ENCODE results near the gene GPATCH4.
"Not testable (repeated sequence)": the region's sequence is repeated elsewhere in the genome, so short reads cannot be mapped to it uniquely, and the experiment has no call there.

The GPATCH4 gene

DNA sequence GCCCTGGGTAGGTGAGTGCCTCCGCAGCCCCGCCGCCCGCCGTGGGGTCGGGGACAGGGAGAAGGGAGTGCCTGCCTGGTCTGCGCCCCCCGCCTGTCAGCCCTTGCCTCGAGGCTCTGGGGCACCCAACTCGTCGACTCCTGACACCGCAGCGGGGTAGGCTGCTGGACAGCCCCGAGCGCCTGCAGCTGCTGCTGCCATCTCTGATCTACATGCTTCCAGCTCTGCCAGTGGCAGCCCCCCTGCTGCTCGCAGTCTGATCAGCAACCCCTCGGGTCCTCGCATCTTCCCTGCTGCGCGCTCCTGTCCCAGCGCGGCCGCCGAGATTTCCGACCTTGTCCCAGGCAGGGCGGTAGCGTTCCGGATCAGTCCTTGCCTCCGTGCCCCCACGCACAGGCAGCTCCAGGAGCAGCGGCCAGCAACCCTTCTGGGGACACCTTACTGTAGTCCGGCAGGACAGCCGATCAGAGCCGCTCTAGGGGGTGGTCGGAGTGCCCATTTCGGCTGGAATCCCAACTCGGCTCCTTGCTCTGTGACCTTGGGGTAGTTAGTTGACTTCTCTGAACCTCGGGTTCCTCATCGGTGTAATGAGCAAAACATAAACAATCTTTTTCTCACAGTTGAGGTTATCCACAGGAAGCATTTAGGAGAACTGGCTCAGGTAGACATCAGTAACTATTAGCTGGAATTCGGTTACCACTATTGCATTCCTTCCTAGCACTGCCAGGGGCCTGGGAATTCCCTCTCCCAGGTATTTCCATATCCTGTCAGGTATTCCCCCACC lies 41.2 kb upstream of the GPATCH4 start:
- Histone ChIP-seq H2AFZ (ENCODE audit: low read length, unreplicated experiment) (no peak overlapping the region), H3K36me3 (ENCODE audit: insufficient read depth, low read length) (no peaks in the 10 kb centered on the region), H3K4me3 (ENCODE audit: low read depth, low read length) (no peak overlapping the region), H3K79me2 (ENCODE audit: control insufficient read depth, insufficient read depth, low read length, unreplicated experiment) (no peaks in the 10 kb centered on the region), H3K27me3 (ENCODE audit: insufficient read depth, low read length) (peaks cover 98% of the 10 kb centered on the region), H3K27ac (ENCODE audit: low read depth, low read length) (no peak overlapping the region), H3K4me1 (ENCODE audit: control insufficient read depth, insufficient read depth, low read length, unreplicated experiment) (no peaks in the 10 kb centered on the region)

- H3K36me3 ChIP-seq (ENCODE audit: insufficient read depth, low read length): no peaks in the 10 kb centered on the region
- no peak within 1 kb of the TSS for H3K4me3 ChIP-seq (ENCODE audit: low read depth, low read length)
- no peak within 1 kb of the TSS for H3K27ac ChIP-seq (ENCODE audit: low read depth, low read length)
- no peaks in the 10 kb centered on the region for H3K79me2 ChIP-seq (ENCODE audit: control insufficient read depth, insufficient read depth, low read length, unreplicated experiment)
- peaks cover 95% of the 10 kb centered on the region for H3K27me3 ChIP-seq (ENCODE audit: insufficient read depth, low read length)
- H3K4me1 ChIP-seq (ENCODE audit: control insufficient read depth, insufficient read depth, low read length, unreplicated experiment): no peaks in the 10 kb centered on the region
- no peak within 1 kb of the TSS for H2AFZ ChIP-seq (ENCODE audit: low read length, unreplicated experiment)
These were observed 40.5 kb upstream of the GPATCH4 start, which contains the start of gene BCAN for GRCh38 chr1:156641761-156642264. BCAN (plus strand) TSS chr1:156642117; CDS start chr1:156646055, 3,938 bp downstream.

DNA sequence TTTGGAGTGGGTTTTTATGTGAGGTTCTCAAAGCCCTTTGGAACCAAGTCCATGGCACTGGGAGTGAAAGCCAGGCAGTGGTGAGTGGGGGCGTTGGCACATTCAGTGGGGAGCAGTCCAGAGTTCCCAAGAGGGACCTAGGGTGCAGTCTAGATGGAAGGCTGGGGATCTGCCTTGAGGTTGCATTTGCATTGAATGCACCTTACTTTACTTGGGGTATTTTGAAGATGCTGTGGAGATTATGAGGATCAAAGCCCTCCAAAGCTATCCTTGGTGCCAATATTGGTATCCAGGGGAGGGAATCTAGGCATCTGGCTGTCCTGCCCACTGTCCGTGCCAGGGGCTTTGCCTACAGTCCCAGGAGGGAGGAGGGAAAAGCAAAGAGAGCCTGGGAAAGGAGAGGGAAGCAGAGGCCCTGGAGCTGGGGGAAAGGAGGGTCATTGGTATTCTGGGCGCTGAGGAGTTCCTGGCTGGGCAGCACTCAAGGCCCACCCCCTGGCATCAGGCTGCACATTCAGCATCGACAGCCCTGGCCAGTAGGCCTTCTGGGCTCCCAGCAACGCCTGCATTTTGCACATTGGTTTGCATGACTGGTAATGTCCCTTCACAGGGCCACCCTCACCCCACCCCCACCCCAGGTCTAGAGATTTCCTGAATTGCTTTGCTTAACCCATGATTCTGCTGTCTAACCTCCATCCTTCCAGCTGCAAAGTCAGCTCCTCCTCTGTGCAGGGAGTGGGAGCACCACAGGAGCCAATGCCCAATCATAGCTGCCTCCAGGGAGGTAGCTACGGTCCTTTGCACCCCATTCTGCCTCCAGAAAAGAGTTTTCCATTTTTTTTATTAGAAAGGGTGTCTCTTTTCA lies 39.8 kb upstream of the GPATCH4 start:
- no peaks in the 10 kb centered on the region for H3K79me2 ChIP-seq (ENCODE audit: control insufficient read depth, insufficient read depth, low read length, unreplicated experiment)
- no peak overlapping the region for H3K4me3 ChIP-seq (ENCODE audit: low read depth, low read length)
- H3K27me3 ChIP-seq (ENCODE audit: insufficient read depth, low read length): peaks cover 95% of the 10 kb centered on the region
- H3K4me1 ChIP-seq (ENCODE audit: control insufficient read depth, insufficient read depth, low read length, unreplicated experiment): no peaks in the 10 kb centered on the region
- no peaks in the 10 kb centered on the region for H3K36me3 ChIP-seq (ENCODE audit: insufficient read depth, low read length)
- no peak overlapping the region for H3K27ac ChIP-seq (ENCODE audit: low read depth, low read length)
- H2AFZ ChIP-seq (ENCODE audit: low read length, unreplicated experiment): no peak overlapping the region

DNA sequence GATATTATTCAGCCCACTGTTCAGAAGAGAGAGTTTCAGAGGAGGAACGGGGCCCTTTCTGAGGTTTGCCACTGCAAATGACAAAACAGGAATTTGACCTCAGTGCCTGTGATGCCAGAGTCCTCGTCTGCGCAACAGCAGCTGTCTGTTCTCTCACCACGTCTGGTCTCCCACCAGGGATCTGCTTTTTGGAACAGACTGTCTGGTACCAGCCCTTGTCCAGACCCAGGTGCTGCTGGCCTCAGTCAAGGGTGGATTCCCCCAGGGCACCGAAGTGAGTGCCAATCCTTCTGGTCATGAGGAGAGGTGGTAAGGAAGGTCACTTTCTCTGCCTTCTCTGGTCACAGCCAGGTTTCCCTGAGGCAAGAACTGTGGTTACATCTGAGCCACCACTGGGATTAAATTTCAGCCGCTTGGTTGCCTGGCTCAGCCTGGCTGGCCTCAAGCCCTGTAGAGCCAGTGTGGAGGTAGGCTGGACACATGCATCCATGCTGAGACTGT lies 38.4 kb upstream of the GPATCH4 start:
- Histone ChIP-seq H3K4me3 (ENCODE audit: low read depth, low read length) (no peak overlapping the region), H2AFZ (ENCODE audit: low read length, unreplicated experiment) (no peak overlapping the region), H3K79me2 (ENCODE audit: control insufficient read depth, insufficient read depth, low read length, unreplicated experiment) (no peaks in the 10 kb centered on the region), H3K36me3 (ENCODE audit: insufficient read depth, low read length) (no peaks in the 10 kb centered on the region), H3K27me3 (ENCODE audit: insufficient read depth, low read length) (peaks cover 94% of the 10 kb centered on the region), H3K27ac (ENCODE audit: low read depth, low read length) (no peak overlapping the region), H3K4me1 (ENCODE audit: control insufficient read depth, insufficient read depth, low read length, unreplicated experiment) (no peaks in the 10 kb centered on the region)

- no peaks in the 10 kb centered on the region for H3K79me2 ChIP-seq (ENCODE audit: control insufficient read depth, insufficient read depth, low read length, unreplicated experiment)
- H3K4me3 ChIP-seq (ENCODE audit: low read depth, low read length): no peak overlapping the region
- peaks cover 94% of the 10 kb centered on the region for H3K27me3 ChIP-seq (ENCODE audit: insufficient read depth, low read length)
- H3K36me3 ChIP-seq (ENCODE audit: insufficient read depth, low read length): no peaks in the 10 kb centered on the region
- no peak overlapping the region for H3K27ac ChIP-seq (ENCODE audit: low read depth, low read length)
- no peak overlapping the region for H2AFZ ChIP-seq (ENCODE audit: low read length, unreplicated experiment)
- no peaks in the 10 kb centered on the region for H3K4me1 ChIP-seq (ENCODE audit: control insufficient read depth, insufficient read depth, low read length, unreplicated experiment)
These were observed 37.1 kb upstream of the GPATCH4 start for GRCh38 chr1:156638189-156638985.

DNA sequence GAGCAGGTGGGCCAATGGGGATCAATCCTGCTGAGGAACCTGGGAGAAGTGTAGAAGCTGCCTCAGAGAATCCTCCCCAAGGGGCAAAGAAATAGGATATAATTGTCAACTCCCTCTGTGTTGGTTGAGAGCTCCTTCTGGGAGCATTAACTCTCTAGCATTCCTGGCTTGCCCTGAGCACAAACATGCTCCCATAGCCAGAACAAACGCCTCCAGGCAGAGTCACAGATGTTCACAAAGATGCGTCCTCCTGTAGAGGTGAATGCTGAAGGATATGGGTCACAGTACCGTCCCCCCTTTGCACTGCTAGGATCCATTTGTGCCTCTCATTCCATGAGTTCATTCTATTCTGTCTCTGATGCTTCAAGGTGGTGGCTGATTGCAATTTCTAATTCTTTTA lies 31.1 kb upstream of the GPATCH4 start:
- no peaks in the 10 kb centered on the region for H3K36me3 ChIP-seq (ENCODE audit: insufficient read depth, low read length)
- no peak overlapping the region for H2AFZ ChIP-seq (ENCODE audit: low read length, unreplicated experiment)
- H3K79me2 ChIP-seq (ENCODE audit: control insufficient read depth, insufficient read depth, low read length, unreplicated experiment): no peaks in the 10 kb centered on the region
- no peaks in the 10 kb centered on the region for H3K4me1 ChIP-seq (ENCODE audit: control insufficient read depth, insufficient read depth, low read length, unreplicated experiment)
- peaks cover 75% of the 10 kb centered on the region for H3K27me3 ChIP-seq (ENCODE audit: insufficient read depth, low read length)
- no peak overlapping the region for H3K27ac ChIP-seq (ENCODE audit: low read depth, low read length)
- H3K4me3 ChIP-seq (ENCODE audit: low read depth, low read length): no peak overlapping the region

DNA sequence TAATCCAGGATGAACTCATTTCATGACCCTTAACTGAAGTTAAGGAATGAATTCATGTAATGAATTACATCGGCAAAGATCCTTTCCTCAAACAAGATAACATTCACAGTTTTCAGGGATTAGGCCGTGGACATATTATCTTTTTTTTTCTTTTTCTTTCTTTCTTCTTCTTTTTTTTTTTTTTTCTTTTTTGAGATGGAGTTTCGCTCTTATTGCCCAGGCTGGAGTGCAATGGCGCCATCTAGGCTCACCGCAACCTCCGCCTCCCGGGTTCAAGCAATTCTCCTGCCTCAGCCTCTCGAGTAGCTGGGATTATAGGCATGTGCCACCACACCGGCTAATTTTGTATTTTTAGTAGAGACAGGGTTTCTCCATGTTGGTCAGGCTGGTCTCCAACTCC lies 29.9 kb upstream of the GPATCH4 start:
- not testable (repeated sequence) for H3K27ac ChIP-seq (ENCODE audit: low read depth, low read length); H3K79me2 ChIP-seq (ENCODE audit: control insufficient read depth, insufficient read depth, low read length, unreplicated experiment); H3K36me3 ChIP-seq (ENCODE audit: insufficient read depth, low read length); H3K4me3 ChIP-seq (ENCODE audit: low read depth, low read length); H3K4me1 ChIP-seq (ENCODE audit: control insufficient read depth, insufficient read depth, low read length, unreplicated experiment); H2AFZ ChIP-seq (ENCODE audit: low read length, unreplicated experiment)
- H3K27me3 ChIP-seq (ENCODE audit: insufficient read depth, low read length): peaks cover 73% of the 10 kb centered on the region

GRCh38 chr1:156629823-156630449 lies 28.7 kb upstream of the GPATCH4 start:
- no peak overlapping the region for H2AFZ ChIP-seq (ENCODE audit: low read length, unreplicated experiment)
- peaks cover 74% of the 10 kb centered on the region for H3K27me3 ChIP-seq (ENCODE audit: insufficient read depth, low read length)
- no peaks in the 10 kb centered on the region for H3K79me2 ChIP-seq (ENCODE audit: control insufficient read depth, insufficient read depth, low read length, unreplicated experiment)
- H3K4me3 ChIP-seq (ENCODE audit: low read depth, low read length): no peak overlapping the region
- H3K36me3 ChIP-seq (ENCODE audit: insufficient read depth, low read length): no peaks in the 10 kb centered on the region
- no peaks in the 10 kb centered on the region for H3K4me1 ChIP-seq (ENCODE audit: control insufficient read depth, insufficient read depth, low read length, unreplicated experiment)
- H3K27ac ChIP-seq (ENCODE audit: low read depth, low read length): no peak overlapping the region

- Histone ChIP-seq H3K36me3 (ENCODE audit: insufficient read depth, low read length) (no peaks in the 10 kb centered on the region), H3K27me3 (ENCODE audit: insufficient read depth, low read length) (peaks cover 68% of the 10 kb centered on the region), H2AFZ (ENCODE audit: low read length, unreplicated experiment) (no peak overlapping the region)
These were observed 26.1 kb upstream of the GPATCH4 start for GRCh38 chr1:156627313-156627880.

More at GRCh38 chr1:156627313-156627880, 26.1 kb upstream of the GPATCH4 start:
- Histone ChIP-seq H3K4me1 (ENCODE audit: control insufficient read depth, insufficient read depth, low read length, unreplicated experiment) (no peaks in the 10 kb centered on the region), H3K27ac (ENCODE audit: low read depth, low read length) (no peak overlapping the region), H3K79me2 (ENCODE audit: control insufficient read depth, insufficient read depth, low read length, unreplicated experiment) (no peaks in the 10 kb centered on the region), H3K4me3 (ENCODE audit: low read depth, low read length) (no peak overlapping the region)

All from ACC112 (cell line).